HFFc6 (cell line): ENCODE results near the gene RPP38. TPM values are rescaled to one million over a fixed set of nuclear protein-coding genes. Genes with fewer than 3 reads are reported as not detected.

Source experiments
- DNase-seq: peaks from one replicate; pipeline ENCODE4 v3.0.0-alpha.2; 2018
- H3K27ac Mint-ChIP-seq: 2 replicates; pipeline ENCODE4 v1.8.0; 2020; ENCODE audit warnings: mild to moderate bottlenecking, mixed read lengths
- H3K27me3 Mint-ChIP-seq: 2 replicates; pipeline ENCODE4 v1.8.0; 2021; ENCODE audit warnings: mild to moderate bottlenecking, moderate library complexity, mixed read lengths; ENCODE audit not compliant: insufficient read depth
- H3K36me3 Mint-ChIP-seq: 2 replicates; pipeline ENCODE4 v1.8.0; 2021; ENCODE audit warnings: low read depth, mixed read lengths
- H3K4me1 Mint-ChIP-seq: 2 replicates; pipeline ENCODE4 v1.8.0; 2020; ENCODE audit warnings: low read depth, mixed read lengths
- H3K4me3 Mint-ChIP-seq: 2 replicates; pipeline ENCODE4 v1.8.0; 2020; ENCODE audit warnings: mild to moderate bottlenecking, moderate library complexity, mixed read lengths
- H3K9me3 Mint-ChIP-seq: 2 replicates; pipeline ENCODE4 v1.8.0; 2020; ENCODE audit warnings: mild to moderate bottlenecking, mixed read lengths
- total RNA-seq, 6 experiments: library from RNA; stranded (reverse); fragmentation: NEBNext Ultra II Directional; extraction: Animal tissue kit (Norgen Biotek cat#: 25700); gene quantifications; 2 replicates in 1 of 6; 3 replicates in 5 of 6; pipeline ENCODE4 v1.2.3, GENCODE V29; 2021
- TF ChIP-seq, protein P1 (sequence below): fragments of 200-600 bp; sonication (generic); IDR thresholded peaks from 2 replicates; pipeline ENCODE4 v1.5.0; 2021; ENCODE audit warnings: antibody characterized with exemption, mild to moderate bottlenecking

Gene RPP38
- total RNA-seq, 6 experiments from 2014 or later, result 10.8 to 14.2 (median 11.4) TPM

DNA sequence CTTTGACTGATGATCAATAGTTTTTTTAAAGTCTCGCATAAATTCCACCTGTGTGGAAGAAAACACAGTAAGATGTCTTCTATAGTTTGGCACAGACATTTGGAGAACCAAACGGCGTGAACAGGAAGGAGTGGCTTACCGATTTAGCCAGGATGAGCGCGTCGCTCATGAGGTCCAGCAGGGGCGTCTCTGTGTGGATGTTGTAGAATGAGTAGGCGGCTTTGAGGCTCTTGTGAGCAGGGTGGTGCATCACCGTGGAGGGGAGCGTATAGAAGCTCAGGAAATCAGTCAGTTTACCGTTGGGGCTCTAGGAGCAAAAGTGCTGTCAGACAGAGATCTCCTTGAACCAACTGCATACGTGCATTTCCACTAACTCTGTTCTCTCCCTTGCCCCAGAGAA lies 15.5 kb downstream of the RPP38 start:
- Mint-ChIP-seq H3K4me1 (peaks cover 14% of the 10 kb centered on the region), H3K9me3 (no peaks in the 10 kb centered on the region), H3K27ac (no peak overlapping the region), H3K27me3 (no peaks in the 10 kb centered on the region), H3K4me3 (no peak overlapping the region), H3K36me3 (peaks cover 21% of the 10 kb centered on the region)
- TF ChIP-seq, protein P1, sequence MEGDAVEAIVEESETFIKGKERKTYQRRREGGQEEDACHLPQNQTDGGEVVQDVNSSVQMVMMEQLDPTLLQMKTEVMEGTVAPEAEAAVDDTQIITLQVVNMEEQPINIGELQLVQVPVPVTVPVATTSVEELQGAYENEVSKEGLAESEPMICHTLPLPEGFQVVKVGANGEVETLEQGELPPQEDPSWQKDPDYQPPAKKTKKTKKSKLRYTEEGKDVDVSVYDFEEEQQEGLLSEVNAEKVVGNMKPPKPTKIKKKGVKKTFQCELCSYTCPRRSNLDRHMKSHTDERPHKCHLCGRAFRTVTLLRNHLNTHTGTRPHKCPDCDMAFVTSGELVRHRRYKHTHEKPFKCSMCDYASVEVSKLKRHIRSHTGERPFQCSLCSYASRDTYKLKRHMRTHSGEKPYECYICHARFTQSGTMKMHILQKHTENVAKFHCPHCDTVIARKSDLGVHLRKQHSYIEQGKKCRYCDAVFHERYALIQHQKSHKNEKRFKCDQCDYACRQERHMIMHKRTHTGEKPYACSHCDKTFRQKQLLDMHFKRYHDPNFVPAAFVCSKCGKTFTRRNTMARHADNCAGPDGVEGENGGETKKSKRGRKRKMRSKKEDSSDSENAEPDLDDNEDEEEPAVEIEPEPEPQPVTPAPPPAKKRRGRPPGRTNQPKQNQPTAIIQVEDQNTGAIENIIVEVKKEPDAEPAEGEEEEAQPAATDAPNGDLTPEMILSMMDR, result no peak
- no peak for DNase-seq

DNA sequence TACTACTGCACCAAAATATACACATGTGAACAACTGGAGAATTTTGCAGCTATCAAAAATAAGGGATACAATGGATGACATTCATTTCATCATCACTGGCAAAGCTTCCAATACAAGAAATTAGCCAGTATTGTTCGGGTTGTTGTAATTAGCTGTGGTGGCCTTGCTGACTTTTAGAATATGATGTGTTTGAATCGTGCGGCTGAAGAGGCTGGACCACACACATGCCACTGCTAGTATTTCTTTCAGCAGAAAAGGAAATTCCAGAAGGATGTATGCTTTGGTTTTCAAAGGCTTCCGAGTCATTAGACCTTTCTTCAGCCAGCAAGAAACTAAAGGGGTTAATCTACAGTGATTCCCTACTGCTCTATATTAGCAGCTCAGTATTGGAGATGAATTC lies 16.6 kb downstream of the RPP38 start:
- Mint-ChIP-seq H3K27ac (no peak overlapping the region; the same call in 1 of the 2 replicates), H3K9me3 (no peaks in the 10 kb centered on the region), H3K27me3 (no peaks in the 10 kb centered on the region), H3K4me3 (no peak overlapping the region), H3K4me1 (peaks cover 14% of the 10 kb centered on the region), H3K36me3 (peaks cover 17% of the 10 kb centered on the region)
- TF ChIP-seq, protein P1, result no peak
- no peak for DNase-seq

GRCh38 chr10:15116225-15116624 lies 19.1 kb downstream of the RPP38 start:
- TF ChIP-seq, protein P1, result no peak
- Mint-ChIP-seq H3K27me3 (no peaks in the 10 kb centered on the region; the same call in 1 of the 2 replicates), H3K27ac (no peak overlapping the region), H3K4me1 (peaks cover 24% of the 10 kb centered on the region), H3K36me3 (peaks cover 25% of the 10 kb centered on the region), H3K9me3 (no peaks in the 10 kb centered on the region), H3K4me3 (no peak overlapping the region)
- DNase-seq, result no peak

DNA sequence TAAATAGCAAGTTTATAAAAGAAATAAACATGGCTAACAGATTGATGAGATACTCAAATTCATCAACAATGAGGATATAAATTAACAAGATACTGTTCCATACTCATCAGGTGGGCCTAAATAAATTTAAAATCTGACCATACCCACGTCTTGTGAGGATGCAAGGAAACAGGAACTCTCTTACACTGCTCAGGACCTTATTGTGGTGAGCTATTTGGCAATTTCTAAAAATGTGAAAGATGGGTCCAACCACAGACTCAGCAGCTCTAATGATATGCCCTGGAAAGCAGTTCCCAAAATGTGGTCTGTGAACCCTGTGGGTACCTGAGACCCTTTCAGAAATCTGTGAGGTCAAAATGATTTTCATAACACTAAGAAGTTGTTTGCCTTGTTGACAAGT lies 21.5 kb downstream of the RPP38 start:
- peaks cover 16% of the 10 kb centered on the region for H3K36me3 Mint-ChIP-seq
- H3K4me1 Mint-ChIP-seq, result peaks cover 43% of the 10 kb centered on the region
- no peak for DNase-seq
- H3K27ac Mint-ChIP-seq, result no peak overlapping the region
- H3K9me3 Mint-ChIP-seq, result no peaks in the 10 kb centered on the region
- no peaks in the 10 kb centered on the region; the same call in 1 of the 2 replicates for H3K27me3 Mint-ChIP-seq
- H3K4me3 Mint-ChIP-seq, result no peak overlapping the region
- TF ChIP-seq, protein P1, result no peak

- peaks cover 49% of the 10 kb centered on the region for H3K4me1 Mint-ChIP-seq
- peak; percentile 77 for DNase-seq
Observed at GRCh38 chr10:15120523-15120922, 23.4 kb downstream of the RPP38 start.

More at GRCh38 chr10:15120523-15120922, 23.4 kb downstream of the RPP38 start:
- no peak overlapping the region for H3K4me3 Mint-ChIP-seq
- no peaks in the 10 kb centered on the region; the same call in 1 of the 2 replicates for H3K27me3 Mint-ChIP-seq
- peak overlapping the region; percentile 68 for H3K27ac Mint-ChIP-seq
- H3K36me3 Mint-ChIP-seq, result peaks cover 30% of the 10 kb centered on the region
- TF ChIP-seq, protein P1, result no peak
- no peaks in the 10 kb centered on the region for H3K9me3 Mint-ChIP-seq
